SW480 (cell line): ENCODE measurements around the gene GOLGA6A.
"Not testable (repeated sequence)": the region's sequence is repeated elsewhere in the genome, so short reads cannot be mapped to it uniquely, and the experiment has no call there.

Experiments
- DNase-seq: peaks from one replicate; pipeline ENCODE4 v3.0.0-alpha.2; 2016; ENCODE audit warnings: low spot score

Gene GOLGA6A

GRCh38 chr15:74082450-74082849 lies at the start of gene GOLGA6A:
Gene GOLGA6A, minus strand, starts transcription at chr15:74082550. Its CDS starts 41 bp downstream, at chr15:74082509.
- DNase-seq, result not testable (repeated sequence)

DNA sequence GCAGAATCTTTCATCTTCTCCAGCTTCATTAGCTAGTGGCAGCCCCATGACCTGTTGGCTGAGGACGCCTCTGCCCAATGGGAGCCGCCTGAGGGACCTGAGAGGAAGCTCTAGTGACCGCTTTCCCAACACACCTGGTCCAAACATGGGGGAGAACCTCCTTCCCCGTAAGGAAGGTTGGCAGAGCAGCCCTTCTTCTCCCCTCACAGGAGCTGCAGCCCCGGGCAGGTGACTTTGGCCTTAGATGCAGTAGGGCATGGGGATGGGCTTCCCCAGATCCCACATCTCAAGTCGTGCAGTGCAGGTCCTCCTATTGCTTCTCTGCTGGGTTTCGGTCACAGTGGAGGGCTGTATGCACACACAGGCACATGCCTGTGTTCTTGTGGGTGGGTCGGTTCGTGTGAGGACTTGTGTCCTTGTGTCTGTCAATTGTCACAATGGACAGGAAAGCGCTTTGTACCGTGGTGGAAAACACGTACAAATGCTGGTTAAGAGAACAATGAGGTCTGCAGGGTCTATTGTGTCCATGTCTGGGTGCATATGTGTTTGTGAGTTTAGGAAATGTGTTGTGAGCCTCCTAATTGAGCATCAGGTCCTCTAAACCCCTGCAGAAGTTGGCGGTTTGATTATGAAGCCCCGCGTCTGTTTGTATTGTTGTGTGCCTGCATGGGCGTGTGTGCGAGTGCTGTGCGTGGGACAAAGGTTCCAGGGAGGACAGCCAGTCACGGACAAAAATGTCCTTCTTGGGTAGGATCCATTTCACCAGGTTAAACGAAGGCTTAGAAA lies 49.5 kb upstream of the GOLGA6A start:
- DNase-seq, result no peak

- no peak for DNase-seq
Measured at GRCh38 chr15:74130849-74131627, 48.7 kb upstream of the GOLGA6A start.

DNA sequence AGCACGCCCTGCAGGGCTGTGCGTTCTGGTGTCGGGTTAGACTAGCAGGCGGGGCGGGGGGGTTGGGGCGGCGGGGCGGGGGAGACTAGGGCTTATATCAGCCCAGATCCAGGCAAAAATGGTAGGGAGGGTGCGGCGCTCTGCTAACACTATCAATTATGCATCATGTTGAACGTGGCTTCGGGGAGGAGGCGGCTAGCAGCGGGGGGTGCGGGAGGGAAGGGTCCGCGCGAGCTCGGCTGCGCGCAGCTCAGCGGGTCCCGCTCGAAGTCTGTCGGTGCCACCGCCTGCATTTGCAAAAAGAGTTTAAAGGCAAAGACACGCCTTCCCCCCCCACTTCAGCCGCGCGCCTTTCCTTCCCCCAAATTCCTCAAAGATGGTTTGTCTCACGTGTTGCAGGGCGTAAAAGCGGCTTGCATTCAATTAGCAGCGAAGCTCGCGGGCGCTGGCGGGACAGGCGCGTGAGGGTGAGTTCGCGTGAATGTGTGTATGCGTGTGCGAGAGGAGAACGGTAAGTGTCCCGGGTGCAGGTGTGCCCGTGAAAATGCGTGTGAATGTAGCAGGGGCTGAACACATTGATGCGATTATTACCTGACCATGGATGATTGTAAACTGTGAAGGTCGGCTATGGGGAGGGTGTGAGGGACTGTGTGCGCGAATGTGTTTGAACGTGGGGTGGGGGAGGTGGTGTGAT lies 48.0 kb upstream of the GOLGA6A start, which contains the start of gene ISLR2:
TSS of gene ISLR2 (plus strand) at position 432 of the 694 bp plus-strand sequence. CDS start 2,169 bp downstream, outside the sequence.
- DNase-seq, result no peak

GRCh38 chr15:74129586-74130154 lies 47.3 kb upstream of the GOLGA6A start:
- no peak for DNase-seq

DNA sequence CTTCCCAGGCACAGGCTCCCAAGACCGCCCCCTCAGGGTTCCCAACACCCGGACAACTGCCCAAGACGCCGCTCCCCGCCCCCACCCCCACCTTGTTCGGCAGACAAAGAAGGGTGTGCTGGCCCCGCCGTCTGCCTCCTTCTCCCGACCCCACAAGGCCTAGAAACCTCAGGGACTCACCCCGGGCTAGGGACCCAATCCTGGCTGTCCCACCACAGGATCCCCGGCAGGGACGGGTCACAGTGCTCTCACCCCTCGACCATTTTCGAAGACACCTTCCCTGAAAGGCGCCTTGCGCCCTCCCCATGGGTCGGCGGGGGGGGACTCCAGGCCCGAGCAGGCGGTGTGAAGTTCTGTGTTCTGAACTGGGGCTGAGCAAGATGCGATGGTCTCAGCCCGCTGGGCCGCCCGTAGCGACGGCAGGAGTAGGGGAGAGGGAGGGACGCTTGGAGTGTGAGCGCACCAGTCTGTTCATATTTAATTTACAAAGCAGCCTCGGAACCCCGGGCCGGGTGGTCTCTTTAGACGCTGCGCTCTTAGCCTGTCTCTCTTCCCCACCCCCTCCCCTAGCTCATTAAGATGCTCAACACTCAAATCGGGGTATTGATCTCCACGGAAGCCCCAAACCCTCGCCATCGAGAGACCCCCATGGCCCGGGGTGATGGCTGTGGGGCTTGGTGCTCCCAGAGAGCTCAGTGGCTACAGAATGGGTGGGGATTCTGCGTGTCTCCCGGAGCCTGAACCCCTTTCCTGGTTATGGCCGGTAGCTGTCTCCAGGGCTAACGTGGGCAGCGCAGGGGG lies 46.6 kb upstream of the GOLGA6A start:
- DNase-seq, result no peak

- DNase-seq, result no peak
Measured at GRCh38 chr15:74127954-74128784, 45.8 kb upstream of the GOLGA6A start.

GRCh38 chr15:74127255-74127953 lies 45.1 kb upstream of the GOLGA6A start:
- peak; percentile 83 for DNase-seq

GRCh38 chr15:74124759-74125158 lies 42.4 kb upstream of the GOLGA6A start:
- no peak for DNase-seq

GRCh38 chr15:74124196-74124595 lies 41.8 kb upstream of the GOLGA6A start:
- no peak for DNase-seq

- DNase-seq, result no peak
Measured at GRCh38 chr15:74123658-74124057, 41.3 kb upstream of the GOLGA6A start.

DNA sequence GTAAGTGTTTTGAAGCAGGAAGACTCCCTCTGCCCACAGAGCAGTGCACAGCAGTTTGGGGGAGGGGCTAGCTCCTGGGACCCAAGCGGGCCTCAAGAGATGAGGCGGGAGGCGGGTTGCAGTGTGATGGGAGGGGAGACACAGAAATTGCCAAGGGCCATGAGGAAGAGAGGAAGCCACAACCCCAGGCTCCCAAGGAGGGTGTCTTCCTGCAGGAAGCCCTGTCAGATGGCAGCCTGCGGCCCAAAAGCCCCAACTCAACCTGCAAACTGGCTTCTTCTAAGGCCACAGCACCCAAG lies 40.7 kb upstream of the GOLGA6A start:
- no peak for DNase-seq

GRCh38 chr15:74122403-74123130 lies 40.2 kb upstream of the GOLGA6A start:
- no peak for DNase-seq

DNA sequence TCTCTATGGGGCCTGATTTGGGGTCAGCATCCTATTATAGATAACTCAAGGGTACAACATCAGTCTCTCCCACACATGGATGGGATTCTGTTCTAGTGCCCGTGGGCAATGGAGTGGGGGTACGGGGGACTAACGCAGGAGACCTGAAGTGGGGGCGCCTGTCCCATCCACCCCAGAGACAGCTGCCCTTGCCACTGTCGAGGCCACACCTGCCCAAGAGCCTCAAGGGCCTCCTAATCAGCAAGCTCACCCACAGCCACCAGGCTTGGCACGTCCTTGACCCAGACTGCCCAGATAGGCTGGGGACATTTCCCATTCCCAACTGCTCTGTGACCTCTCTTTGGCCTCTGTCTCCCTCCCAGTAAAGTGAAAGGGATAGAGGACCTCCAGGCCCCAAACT lies 39.5 kb upstream of the GOLGA6A start:
- DNase-seq, result no peak

- no peak for DNase-seq
Measured at GRCh38 chr15:74121039-74121438, 38.7 kb upstream of the GOLGA6A start.

DNA sequence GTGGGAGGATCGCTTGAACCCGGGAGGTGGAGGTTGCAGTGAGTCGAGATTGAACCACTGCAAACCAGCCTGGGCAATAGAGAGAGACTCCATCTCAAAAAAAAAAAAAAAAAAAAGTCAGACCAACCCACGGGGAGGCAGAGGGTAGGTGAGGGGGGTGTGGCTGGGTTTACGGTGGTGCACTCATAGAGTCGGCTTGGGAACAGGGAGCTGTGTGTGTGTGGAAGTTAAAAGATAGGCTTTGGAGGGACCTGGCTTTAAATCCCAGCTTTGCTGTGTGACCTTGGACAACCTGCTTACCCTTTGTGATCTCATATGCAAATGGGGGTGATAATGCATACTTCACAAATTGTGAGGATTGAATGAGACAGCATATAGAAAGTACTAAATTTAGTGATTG lies 38.1 kb upstream of the GOLGA6A start:
- DNase-seq, result no peak

GRCh38 chr15:74109713-74110112 lies 27.4 kb upstream of the GOLGA6A start:
- no peak for DNase-seq

DNA sequence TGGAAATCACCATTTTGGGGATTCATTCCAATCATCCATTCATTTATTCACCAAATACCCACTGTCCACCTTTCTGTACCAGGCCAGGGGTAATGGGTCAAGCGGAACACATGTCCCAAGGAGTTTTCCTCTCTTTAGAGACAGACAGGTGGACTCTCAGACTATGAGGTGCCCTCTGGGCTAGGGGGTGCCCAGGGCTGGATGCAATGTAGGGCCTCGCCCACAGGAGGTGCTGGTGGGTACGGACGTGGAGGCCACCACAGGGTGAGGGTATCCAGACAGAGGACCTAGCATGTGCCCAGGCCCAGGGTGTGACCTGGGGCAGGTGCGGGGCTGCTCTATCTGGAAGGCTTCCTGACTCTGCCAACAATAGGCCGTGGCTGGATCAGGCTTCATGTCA lies 26.3 kb upstream of the GOLGA6A start:
- not testable (repeated sequence) for DNase-seq

- DNase-seq, result no peak
Measured at GRCh38 chr15:74108111-74108510, 25.8 kb upstream of the GOLGA6A start.
